Type B pancreatic cell (in vitro differentiated cells): ENCODE measurements around the gene SULF2. TPM values are rescaled to one million over a fixed set of nuclear protein-coding genes. Genes with fewer than 3 reads are reported as not detected.
A peak's percentile ranks its signal among the peaks of the same experiment; 100 is the strongest.

Experiments
- DNase-seq: peaks from one replicate; pipeline ENCODE4 v3.0.0; 2021; ENCODE audit warnings: mixed read lengths; ENCODE audit not compliant: unreplicated experiment; ENCODE audit errors: extremely low spot score
- H3K27ac Mint-ChIP-seq: 2 replicates; pipeline ENCODE4 v1.8.0; 2021; ENCODE audit warnings: mild to moderate bottlenecking, mixed read lengths
- H3K27me3 Mint-ChIP-seq: 2 replicates; pipeline ENCODE4 v1.8.0; 2021; ENCODE audit warnings: mixed read lengths
- H3K36me3 Mint-ChIP-seq: 2 replicates; pipeline ENCODE4 v1.8.0; 2021; ENCODE audit warnings: mixed read lengths
- H3K4me1 Mint-ChIP-seq: one replicate; pipeline ENCODE4 v1.8.0; 2021; ENCODE audit warnings: mixed read lengths; ENCODE audit not compliant: unreplicated experiment
- H3K4me3 Mint-ChIP-seq: 2 replicates; pipeline ENCODE4 v1.8.0; 2021; ENCODE audit warnings: mild to moderate bottlenecking, mixed read lengths
- H3K9me3 Mint-ChIP-seq: 2 replicates; pipeline ENCODE4 v1.8.0; 2021; ENCODE audit warnings: mixed read lengths
- total RNA-seq: library from RNA; stranded (reverse); gene quantifications from 2 replicates; pipeline ENCODE4 v1.2.1, GENCODE V29; 2021; ENCODE audit warnings: low replicate concordance
- TF ChIP-seq, protein P1 (sequence below): fragments of 200-600 bp; sonication (generic); conservative IDR thresholded peaks from 2 replicates; pipeline ENCODE4 v1.5.0; 2021; ENCODE audit warnings: antibody characterized with exemption, mild to moderate bottlenecking

SULF2 gene
- total RNA-seq, 1 donor from 2014 or later = 146 TPM

DNA sequence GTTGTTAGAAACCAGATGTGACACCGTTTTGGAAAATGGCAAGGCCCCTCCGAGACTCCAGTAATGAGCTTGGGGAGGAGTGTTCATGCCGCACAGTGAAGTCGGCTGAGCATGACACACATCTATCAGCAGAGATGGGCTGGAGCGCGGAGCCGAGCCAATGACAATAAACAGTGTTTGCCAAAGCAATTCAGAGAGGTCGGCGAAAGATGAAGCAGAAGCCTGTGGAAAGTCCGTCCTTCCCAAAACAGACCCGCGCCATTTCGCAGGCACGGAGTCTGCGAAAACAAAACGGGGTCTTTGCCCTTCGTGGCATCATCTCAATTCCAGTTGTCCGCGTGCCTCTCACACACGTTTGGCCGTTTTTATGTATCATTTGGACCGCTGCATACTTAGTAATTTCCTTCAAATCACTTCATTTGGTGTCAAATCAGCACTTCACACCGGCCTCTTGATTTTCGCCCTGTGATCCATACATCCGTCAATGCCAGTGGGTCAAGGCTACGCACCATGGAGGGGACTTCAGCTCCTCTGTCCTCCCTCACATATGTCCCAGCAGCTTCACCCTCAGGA, 71.3 kb downstream of the SULF2 start:
- no peak overlapping the region for H3K4me3 Mint-ChIP-seq
- no peak for DNase-seq
- no peaks in the 10 kb centered on the region for H3K9me3 Mint-ChIP-seq
- TF ChIP-seq, protein P1, sequence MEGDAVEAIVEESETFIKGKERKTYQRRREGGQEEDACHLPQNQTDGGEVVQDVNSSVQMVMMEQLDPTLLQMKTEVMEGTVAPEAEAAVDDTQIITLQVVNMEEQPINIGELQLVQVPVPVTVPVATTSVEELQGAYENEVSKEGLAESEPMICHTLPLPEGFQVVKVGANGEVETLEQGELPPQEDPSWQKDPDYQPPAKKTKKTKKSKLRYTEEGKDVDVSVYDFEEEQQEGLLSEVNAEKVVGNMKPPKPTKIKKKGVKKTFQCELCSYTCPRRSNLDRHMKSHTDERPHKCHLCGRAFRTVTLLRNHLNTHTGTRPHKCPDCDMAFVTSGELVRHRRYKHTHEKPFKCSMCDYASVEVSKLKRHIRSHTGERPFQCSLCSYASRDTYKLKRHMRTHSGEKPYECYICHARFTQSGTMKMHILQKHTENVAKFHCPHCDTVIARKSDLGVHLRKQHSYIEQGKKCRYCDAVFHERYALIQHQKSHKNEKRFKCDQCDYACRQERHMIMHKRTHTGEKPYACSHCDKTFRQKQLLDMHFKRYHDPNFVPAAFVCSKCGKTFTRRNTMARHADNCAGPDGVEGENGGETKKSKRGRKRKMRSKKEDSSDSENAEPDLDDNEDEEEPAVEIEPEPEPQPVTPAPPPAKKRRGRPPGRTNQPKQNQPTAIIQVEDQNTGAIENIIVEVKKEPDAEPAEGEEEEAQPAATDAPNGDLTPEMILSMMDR = no peak
- no peaks in the 10 kb centered on the region for H3K27me3 Mint-ChIP-seq
- peaks cover 16% of the 10 kb centered on the region for H3K4me1 Mint-ChIP-seq
- peaks cover 7% of the 10 kb centered on the region for H3K36me3 Mint-ChIP-seq
- H3K27ac Mint-ChIP-seq = no peak overlapping the region

DNA sequence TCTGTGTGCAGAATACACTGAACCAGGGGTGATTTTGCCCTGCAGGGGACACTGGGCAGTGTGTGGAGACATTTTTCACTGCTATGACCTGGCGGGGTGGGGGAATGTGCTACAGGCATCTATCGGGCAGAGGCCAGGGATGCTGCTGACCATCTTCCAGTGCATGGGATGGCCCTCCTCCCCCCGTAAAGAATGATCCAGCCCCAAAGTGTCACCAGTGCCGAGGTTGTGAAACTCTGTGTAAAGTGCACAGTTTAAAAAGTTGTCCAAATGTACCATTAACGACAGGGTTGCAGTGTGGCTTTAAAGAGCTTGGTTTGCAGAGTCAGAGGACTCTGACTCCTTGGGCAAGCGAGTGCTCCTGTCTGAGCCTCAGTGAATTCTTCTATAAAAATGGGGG, 72.1 kb downstream of the SULF2 start:
- Mint-ChIP-seq H3K4me1 (peaks cover 13% of the 10 kb centered on the region), H3K27ac (no peak overlapping the region), H3K36me3 (peaks cover 4% of the 10 kb centered on the region), H3K27me3 (no peaks in the 10 kb centered on the region), H3K9me3 (no peaks in the 10 kb centered on the region), H3K4me3 (no peak overlapping the region)
- TF ChIP-seq, protein P1 = no peak
- DNase-seq = no peak

DNA sequence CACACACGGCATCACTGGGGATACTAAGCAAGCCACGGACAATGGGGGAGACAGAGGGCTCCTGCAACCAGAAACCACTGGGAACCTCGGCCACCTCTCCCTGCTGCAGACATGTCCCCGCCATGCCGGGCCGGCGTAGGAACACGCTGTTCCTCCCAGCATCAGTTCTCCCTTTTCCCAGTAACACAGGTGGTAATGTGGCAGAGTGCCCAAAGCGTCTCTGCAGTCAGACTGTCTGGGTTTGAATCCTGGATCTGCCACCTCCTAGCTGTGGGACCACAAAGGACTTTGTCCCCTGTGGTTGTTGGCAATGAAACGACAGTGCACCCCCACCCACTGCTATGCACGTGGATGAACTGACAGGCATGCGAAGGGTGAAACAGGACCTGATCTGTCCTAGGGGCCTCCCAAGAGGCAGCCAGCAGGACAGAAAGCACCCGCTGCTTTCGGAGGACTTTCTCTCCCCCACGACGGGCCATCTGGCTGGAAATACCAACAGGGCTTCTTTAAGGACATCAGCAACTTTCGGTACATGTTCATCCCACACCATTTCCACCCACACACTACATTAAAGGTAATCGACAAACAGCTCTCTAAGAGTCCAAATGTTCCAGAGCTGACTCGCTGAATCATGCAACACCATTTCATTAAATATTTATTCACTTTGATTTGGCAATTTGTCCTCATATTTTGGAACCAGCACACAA, 74.1 kb downstream of the SULF2 start:
- TF ChIP-seq, protein P1 = no peak
- Mint-ChIP-seq H3K36me3 (peaks cover 10% of the 10 kb centered on the region), H3K27me3 (no peaks in the 10 kb centered on the region), H3K4me1 (peaks cover 24% of the 10 kb centered on the region), H3K4me3 (no peak overlapping the region), H3K27ac (no peak overlapping the region), H3K9me3 (no peaks in the 10 kb centered on the region)
- no peak for DNase-seq

DNA sequence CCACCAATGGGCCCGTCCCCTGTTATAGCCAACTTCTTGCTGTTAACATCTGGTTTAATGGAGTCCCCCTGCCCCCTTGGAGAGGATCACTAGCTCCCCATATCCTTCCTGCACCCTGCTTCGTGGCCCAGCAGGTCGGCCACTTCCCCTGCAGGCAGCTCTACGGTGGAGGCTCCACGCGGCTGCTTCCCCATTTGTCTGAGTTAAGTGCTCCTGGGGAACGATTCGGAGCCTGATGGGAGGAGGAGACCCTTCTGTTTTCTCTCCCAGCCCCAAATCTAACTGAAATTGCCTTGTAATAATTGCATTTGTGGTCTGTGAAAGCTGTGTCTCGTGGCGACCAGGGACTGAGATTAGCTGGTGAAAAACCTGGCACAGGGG, 74.6 kb downstream of the SULF2 start:
- Mint-ChIP-seq H3K4me1 (peaks cover 24% of the 10 kb centered on the region), H3K27me3 (no peaks in the 10 kb centered on the region), H3K9me3 (no peaks in the 10 kb centered on the region), H3K27ac (no peak overlapping the region), H3K36me3 (peaks cover 12% of the 10 kb centered on the region), H3K4me3 (no peak overlapping the region)
- TF ChIP-seq, protein P1 = no peak
- DNase-seq = no peak

DNA sequence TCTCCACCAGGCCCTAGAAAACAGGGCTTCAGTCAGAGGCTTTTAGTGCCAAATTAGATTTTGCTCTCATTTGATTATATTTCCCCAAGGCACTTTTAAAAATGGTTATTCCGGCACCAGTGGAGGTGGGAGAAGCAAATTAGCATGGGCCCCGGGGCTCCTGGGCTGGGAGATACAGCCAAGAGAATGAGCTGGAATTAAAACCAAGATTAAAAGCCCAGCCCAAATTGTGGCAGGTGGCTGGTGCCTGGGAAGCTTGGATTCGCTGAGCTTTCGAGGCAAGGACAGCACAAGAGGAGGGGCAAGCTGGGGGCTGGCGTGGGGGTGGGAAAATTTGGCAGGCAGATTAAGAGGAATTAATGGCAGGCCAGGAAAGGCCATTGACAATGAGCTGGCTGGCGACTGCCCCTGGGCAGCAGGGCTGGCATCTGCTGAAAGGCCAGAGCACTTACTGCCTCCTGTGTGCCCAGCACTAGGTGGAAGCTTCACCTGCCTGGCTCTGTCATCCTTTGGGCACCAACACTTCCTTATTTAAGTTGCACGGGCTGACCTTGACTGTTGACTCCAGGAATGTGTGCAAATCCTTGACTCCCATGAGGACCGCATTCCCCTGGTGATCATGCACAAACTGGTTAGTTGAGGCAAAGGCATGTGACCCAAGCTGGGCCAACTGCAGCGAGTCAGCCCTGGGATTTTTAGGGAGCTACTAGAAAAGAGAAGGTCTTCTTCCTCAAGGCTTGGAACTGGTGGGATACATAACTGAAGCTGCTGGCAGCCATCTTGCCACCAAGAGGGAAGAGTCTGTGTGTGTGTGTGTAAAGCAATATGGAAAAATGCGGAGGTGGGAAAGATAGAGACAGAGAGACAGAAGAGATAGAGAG, 76.1 kb downstream of the SULF2 start:
- Mint-ChIP-seq H3K9me3 (no peaks in the 10 kb centered on the region), H3K4me1 (peaks cover 18% of the 10 kb centered on the region), H3K27me3 (no peaks in the 10 kb centered on the region), H3K27ac (peak overlapping the region; percentile 27), H3K4me3 (no peak overlapping the region), H3K36me3 (peaks cover 20% of the 10 kb centered on the region)
- TF ChIP-seq, protein P1 = no peak
- no peak for DNase-seq
